HL-60 (cell line): Measurements from ENCODE around the gene NR2F1-AS1.
"Not testable (repeated sequence)": the region's sequence is repeated elsewhere in the genome, so short reads cannot be mapped to it uniquely, and the experiment has no call there.

Experiments used
- DNase-seq, 2 experiments: peaks; one replicate each; pipeline ENCODE4 v3.0.0-alpha.2; 2010 to 2020; ENCODE audit warnings: low read depth in 1 of 2, low spot score in 1 of 2
- H3K27ac ChIP-seq: fragments of 250-450 bp; sonication (Bioruptor Pico); replicated peaks from 2 replicates; pipeline ENCODE4 v1.5.1; 2020; ENCODE audit warnings: mild to moderate bottlenecking, moderate library complexity
- H3K27me3 ChIP-seq: fragments of 250-450 bp; sonication (Bioruptor Pico); 2 replicates; pipeline ENCODE4 v1.5.1; 2021; ENCODE audit warnings: mild to moderate bottlenecking, moderate library complexity; ENCODE audit not compliant: insufficient read depth, poor library complexity, severe bottlenecking
- H3K4me3 ChIP-seq: replicated peaks from 2 replicates; pipeline ENCODE4 v1.5.1; 2011; ENCODE audit warnings: mild to moderate bottlenecking, control low read depth, low read length; ENCODE audit not compliant: insufficient read depth
- CTCF ChIP-seq: IDR thresholded peaks from one replicate; pipeline ENCODE4 v1.5.1; 2011; ENCODE audit warnings: low read length, control low read depth, inconsistent platforms; ENCODE audit not compliant: insufficient read depth
- GABPA ChIP-seq: IDR thresholded peaks from 2 replicates; pipeline ENCODE4 v1.6.1; 2012; ENCODE audit warnings: low read depth
- POLR2AphosphoS5 ChIP-seq: IDR thresholded peaks from 2 replicates; pipeline ENCODE4 v1.6.1; 2012; ENCODE audit warnings: low read depth
- REST ChIP-seq: IDR thresholded peaks from 2 replicates; pipeline ENCODE4 v1.6.1; 2012; ENCODE audit warnings: low read depth; ENCODE audit not compliant: insufficient replicate concordance
- SPI1 ChIP-seq: IDR thresholded peaks from 2 replicates; pipeline ENCODE4 v1.6.1; 2012; ENCODE audit warnings: low read depth, mild to moderate bottlenecking, borderline replicate concordance

NR2F1-AS1 gene

DNA sequence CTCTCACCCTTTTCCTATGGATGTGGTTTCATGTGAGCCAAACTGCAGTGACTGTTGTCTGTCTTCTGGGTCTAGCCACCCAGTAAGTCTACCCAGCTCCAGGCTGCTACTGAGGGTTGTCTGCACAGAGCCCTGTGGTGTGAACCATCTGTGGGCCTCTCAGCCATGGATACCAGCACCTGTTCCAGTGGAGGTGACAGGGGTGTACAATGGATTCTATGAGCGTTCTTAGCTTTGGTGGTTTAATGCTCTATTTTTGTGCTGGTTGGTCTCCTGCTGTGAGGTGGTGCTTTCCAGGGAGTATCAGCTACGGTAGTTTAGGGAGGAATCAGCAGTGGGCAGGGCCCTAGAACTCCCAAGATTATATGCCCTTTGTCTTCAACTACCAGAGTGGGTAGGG lies 186.7 kb downstream of the NR2F1-AS1 start:
- Histone ChIP-seq H3K27me3 (no peaks in the 10 kb centered on the region), H3K27ac (no peak overlapping the region), H3K4me3 (no peak overlapping the region)
- no peak for DNase-seq
- TF ChIP-seq POLR2AphosphoS5 (no peak), REST (no peak), GABPA (no peak)

DNA sequence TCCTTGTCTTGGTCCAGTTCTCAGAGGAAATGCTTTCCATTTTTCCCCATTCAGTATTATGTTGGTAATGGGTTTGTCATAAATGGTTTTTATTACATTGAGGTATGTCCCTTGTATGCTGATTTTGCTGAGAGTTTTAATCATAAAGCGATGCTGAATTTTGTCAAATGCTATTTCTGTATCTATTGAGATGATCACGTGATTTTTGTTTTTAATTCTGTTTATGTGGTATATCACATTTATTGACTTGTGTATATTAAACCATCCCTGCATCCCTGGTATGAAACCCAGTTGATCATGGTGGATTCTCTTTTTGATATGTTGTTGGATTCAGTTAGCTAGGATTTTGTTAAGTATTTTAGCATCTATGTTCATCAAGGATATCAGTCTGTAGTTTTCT lies 189.8 kb downstream of the NR2F1-AS1 start:
- DNase-seq, H3K27ac ChIP-seq, H3K27me3 ChIP-seq, H3K4me3 ChIP-seq: not testable (repeated sequence)

GRCh38 chr5:93385655-93386054 lies 195.4 kb downstream of the NR2F1-AS1 start:
- Histone ChIP-seq H3K27ac (no peak overlapping the region), H3K4me3 (no peak overlapping the region), H3K27me3 (no peaks in the 10 kb centered on the region)
- DNase-seq = no peak
- TF ChIP-seq GABPA (no peak), POLR2AphosphoS5 (no peak)

GRCh38 chr5:93384995-93385394 lies 196.0 kb downstream of the NR2F1-AS1 start:
- H3K4me3 ChIP-seq = no peak overlapping the region
- no peak for DNase-seq
- no peak overlapping the region for H3K27ac ChIP-seq
- no peaks in the 10 kb centered on the region for H3K27me3 ChIP-seq
- TF ChIP-seq POLR2AphosphoS5 (no peak), GABPA (no peak), SPI1 (no peak), CTCF (no peak), REST (no peak)

DNA sequence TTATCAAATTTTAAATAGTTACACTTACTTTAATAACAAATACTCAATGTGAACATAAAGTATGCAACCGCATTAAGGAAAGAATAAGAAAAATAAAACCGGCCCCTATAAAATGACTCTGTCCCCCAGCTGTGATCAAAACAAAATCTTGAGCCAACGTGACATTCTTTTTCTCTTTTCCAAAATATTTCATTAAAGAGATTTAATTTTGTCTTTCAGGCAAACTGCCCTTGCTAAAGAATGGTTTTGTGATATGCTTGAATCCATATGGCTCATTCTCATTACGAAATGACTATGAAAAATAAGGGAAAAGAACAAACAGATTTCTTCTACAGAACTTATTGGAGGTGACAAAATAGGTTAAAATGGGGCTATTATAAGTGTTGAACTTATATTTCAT lies 197.0 kb downstream of the NR2F1-AS1 start:
- no peak for DNase-seq
- no peak overlapping the region for H3K27ac ChIP-seq
- no peaks in the 10 kb centered on the region for H3K27me3 ChIP-seq
- TF ChIP-seq CTCF (no peak), GABPA (no peak), SPI1 (no peak), POLR2AphosphoS5 (no peak), REST (no peak)
- H3K4me3 ChIP-seq = no peak overlapping the region
